Caco-2 (cell line): ENCODE data around the gene MACROD1. TPM values are rescaled to one million over a fixed set of nuclear protein-coding genes. Genes with fewer than 3 reads are reported as not detected.

ENCODE experiments used
- BruUV-seq: library from RNA; stranded (reverse); fragments of 400-500 nt; replicated peaks from 2 replicates; lab custom pipeline; 2021; lab: Mats Ljungman, UMichigan
- CTCF ChIA-PET: fragments of 300-600 bp; sonication (Branson Sonifier 250); formaldehyde crosslinking; loops from one replicate; lab custom pipeline; 2022; ENCODE audit warnings: antibody characterized with exemption; lab: Charles Lee
- POLR2A ChIA-PET: fragments of 300-600 bp; sonication (Branson Sonifier 250); formaldehyde crosslinking; loops from one replicate; lab custom pipeline; 2022; ENCODE audit warnings: antibody characterized with exemption; lab: Charles Lee
- DNase-seq, 2 experiments: peaks; one replicate each; pipeline versions ENCODE4 v3.0.0 to v3.0.0-alpha.2; 2020 to 2022
- H3K27me3 ChIP-seq: replicated peaks from 2 replicates; pipeline ENCODE4 v1.6.0; 2011; ENCODE audit warnings: low read length; ENCODE audit not compliant: control insufficient read depth, insufficient read depth
- H3K36me3 ChIP-seq: 2 replicates; pipeline ENCODE4 v1.5.1; 2011; ENCODE audit warnings: low read length; ENCODE audit not compliant: control insufficient read depth, insufficient read depth
- H3K4me1 ChIP-seq: fragments of 250-450 bp; sonication (Bioruptor Pico); 2 replicates; pipeline ENCODE4 v1.5.1; 2020; ENCODE audit warnings: mild to moderate bottlenecking
- H3K4me3 ChIP-seq: 2 replicates; pipeline ENCODE4 v1.5.1; 2011; ENCODE audit warnings: low read depth, mild to moderate bottlenecking, control low read depth, low read length
- H3K9me3 ChIP-seq: fragments of 250-450 bp; sonication (Bioruptor Pico); 2 replicates; pipeline ENCODE4 v1.5.1; 2020; ENCODE audit warnings: mild to moderate bottlenecking, moderate library complexity
- H3K27ac Mint-ChIP-seq: one replicate; pipeline ENCODE4 v1.8.0; 2022; ENCODE audit warnings: mixed read lengths; ENCODE audit not compliant: unreplicated experiment
- H3K27me3 Mint-ChIP-seq: one replicate; pipeline ENCODE4 v1.8.0; 2022; ENCODE audit warnings: mixed read lengths; ENCODE audit not compliant: insufficient read depth, unreplicated experiment
- H3K36me3 Mint-ChIP-seq: one replicate; pipeline ENCODE4 v1.8.0; 2022; ENCODE audit warnings: mild to moderate bottlenecking, mixed read lengths; ENCODE audit not compliant: insufficient read depth, unreplicated experiment
- H3K4me1 Mint-ChIP-seq: one replicate; pipeline ENCODE4 v1.8.0; 2022; ENCODE audit warnings: low read depth, mixed read lengths; ENCODE audit not compliant: unreplicated experiment
- H3K4me3 Mint-ChIP-seq: one replicate; pipeline ENCODE4 v1.8.0; 2022; ENCODE audit warnings: mild to moderate bottlenecking, moderate library complexity, mixed read lengths; ENCODE audit not compliant: unreplicated experiment
- H3K9me3 Mint-ChIP-seq: one replicate; pipeline ENCODE4 v1.8.0; 2022; ENCODE audit warnings: mixed read lengths; ENCODE audit not compliant: unreplicated experiment
- intact Hi-C: fragments of 100-400 bp; cut with micrococcal nuclease; formaldehyde crosslinking; loops from one replicate; pipeline ENCODE4 v1.10.0; 2022; ENCODE audit not compliant: unreplicated experiment
- total RNA-seq: library from RNA; stranded (reverse); gene quantifications from 2 replicates; pipeline ENCODE4 v1.2.3, GENCODE V29; 2022
- TF ChIP-seq, protein P1 (sequence below), 2 experiments: fragments of 200-600 bp in 1 of 2; IDR thresholded peaks; 1 replicate in 1 of 2; 2 replicates in 1 of 2; pipeline versions ENCODE4 v1.5.1 to v1.8.0; 2011 to 2022; ENCODE audit warnings: antibody characterized with exemption in 1 of 2, control low read depth in 1 of 2, inconsistent platforms in 1 of 2, low read depth in 1 of 2, low read length in 1 of 2, mild to moderate bottlenecking in 1 of 2, moderate library complexity in 1 of 2; ENCODE audit not compliant: insufficient read depth in 1 of 2, severe bottlenecking in 1 of 2, unreplicated experiment in 1 of 2

Gene MACROD1
- total RNA-seq, 1 experiment from 2014 or later, result 29.6 TPM

DNA sequence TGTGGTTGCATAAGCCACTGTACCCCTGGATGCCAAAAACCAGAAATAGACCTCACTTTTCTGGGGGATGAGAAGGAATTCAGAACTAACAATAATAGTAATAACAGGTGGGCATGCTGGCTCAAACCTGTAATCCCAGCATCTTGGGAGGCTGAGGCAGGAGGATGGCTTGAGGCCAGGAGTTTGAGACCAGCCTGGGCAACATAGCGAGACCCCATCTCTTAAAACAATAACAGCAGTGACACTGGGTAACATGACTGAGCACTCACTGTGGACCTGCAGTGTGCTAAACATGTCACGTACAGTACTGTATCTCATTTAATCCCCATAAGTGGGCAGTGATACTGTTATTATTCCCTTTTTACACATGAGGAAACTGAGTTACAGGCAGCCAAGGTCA is 120.2 kb downstream of the MACROD1 start:
- H3K9me3 ChIP-seq, result no peaks in the 10 kb centered on the region
- no peak for DNase-seq
- H3K4me1 ChIP-seq, result peaks cover 13% of the 10 kb centered on the region
- Mint-ChIP-seq H3K27ac (no peak overlapping the region), H3K27me3 (no peaks in the 10 kb centered on the region), H3K9me3 (no peaks in the 10 kb centered on the region), H3K4me3 (no peak overlapping the region), H3K36me3 (no peaks in the 10 kb centered on the region), H3K4me1 (peaks cover 7% of the 10 kb centered on the region)
- no peak overlapping the region for H3K4me3 ChIP-seq
- POLR2A ChIA-PET, result no interaction called here
- TF ChIP-seq, protein P1, sequence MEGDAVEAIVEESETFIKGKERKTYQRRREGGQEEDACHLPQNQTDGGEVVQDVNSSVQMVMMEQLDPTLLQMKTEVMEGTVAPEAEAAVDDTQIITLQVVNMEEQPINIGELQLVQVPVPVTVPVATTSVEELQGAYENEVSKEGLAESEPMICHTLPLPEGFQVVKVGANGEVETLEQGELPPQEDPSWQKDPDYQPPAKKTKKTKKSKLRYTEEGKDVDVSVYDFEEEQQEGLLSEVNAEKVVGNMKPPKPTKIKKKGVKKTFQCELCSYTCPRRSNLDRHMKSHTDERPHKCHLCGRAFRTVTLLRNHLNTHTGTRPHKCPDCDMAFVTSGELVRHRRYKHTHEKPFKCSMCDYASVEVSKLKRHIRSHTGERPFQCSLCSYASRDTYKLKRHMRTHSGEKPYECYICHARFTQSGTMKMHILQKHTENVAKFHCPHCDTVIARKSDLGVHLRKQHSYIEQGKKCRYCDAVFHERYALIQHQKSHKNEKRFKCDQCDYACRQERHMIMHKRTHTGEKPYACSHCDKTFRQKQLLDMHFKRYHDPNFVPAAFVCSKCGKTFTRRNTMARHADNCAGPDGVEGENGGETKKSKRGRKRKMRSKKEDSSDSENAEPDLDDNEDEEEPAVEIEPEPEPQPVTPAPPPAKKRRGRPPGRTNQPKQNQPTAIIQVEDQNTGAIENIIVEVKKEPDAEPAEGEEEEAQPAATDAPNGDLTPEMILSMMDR (IDR thresholded peaks at IDR 0.05; ENCODE audit: insufficient read depth in 1 of 2, low read depth in 1 of 2, low read length in 1 of 2, severe bottlenecking in 1 of 2, unreplicated experiment in 1 of 2), result no peak
- intact Hi-C loops, result no loop called here
- BruUV-seq, result no TSS peak
- H3K36me3 ChIP-seq, result no peaks in the 10 kb centered on the region; the same call in 1 of the 2 replicates
- H3K27me3 ChIP-seq, result no peaks in the 10 kb centered on the region
- CTCF ChIA-PET, result no interaction called here

DNA sequence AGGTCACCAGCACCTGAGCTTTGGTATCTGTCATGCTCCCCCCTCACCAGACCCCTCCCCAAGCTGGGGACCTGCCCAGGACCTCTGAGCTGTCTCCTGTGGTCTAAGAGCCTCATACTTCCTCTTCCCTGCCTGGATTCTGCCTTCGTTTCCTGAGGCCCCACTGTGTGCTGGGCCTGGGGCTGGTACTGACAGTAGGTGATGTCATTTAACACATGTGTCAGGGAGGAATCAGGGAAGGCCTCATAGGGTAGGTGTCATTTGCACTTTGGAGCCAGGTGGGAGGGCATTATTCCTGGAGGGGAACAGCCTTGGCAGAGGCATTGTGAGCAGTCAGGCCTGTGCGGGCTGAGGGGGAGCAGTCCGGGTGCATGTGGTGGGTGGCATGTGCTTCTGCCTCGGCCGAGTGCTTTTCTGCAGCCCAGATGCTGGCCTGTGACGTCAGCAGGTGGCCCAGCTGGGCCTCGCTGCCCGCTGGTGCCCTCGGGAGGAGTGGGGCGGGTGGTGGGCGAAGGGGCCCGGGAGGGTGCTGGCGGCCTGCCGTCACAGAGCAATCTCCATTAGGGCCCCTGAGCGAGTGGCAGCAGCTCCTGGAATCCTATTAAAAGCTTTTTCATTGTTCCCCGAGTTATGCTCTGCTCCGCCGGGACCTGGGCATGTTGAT is 121.1 kb downstream of the MACROD1 start:
- Mint-ChIP-seq H3K36me3 (no peaks in the 10 kb centered on the region), H3K27ac (no peak overlapping the region), H3K4me1 (peaks cover 7% of the 10 kb centered on the region), H3K4me3 (no peak overlapping the region), H3K9me3 (no peaks in the 10 kb centered on the region), H3K27me3 (no peaks in the 10 kb centered on the region)
- POLR2A ChIA-PET, result interaction anchor here (0.6 to 0.7 kb wide), 2 partner anchors 87 to 183 kb away, joined by 5 to 6 read pairs; no protein-coding TSS in a partner anchor
- intact Hi-C loops, result no loop called here
- TF ChIP-seq, protein P1 (IDR thresholded peaks at IDR 0.05; ENCODE audit: insufficient read depth in 1 of 2, low read depth in 1 of 2, low read length in 1 of 2, severe bottlenecking in 1 of 2, unreplicated experiment in 1 of 2), result no peak
- no peaks in the 10 kb centered on the region for H3K9me3 ChIP-seq
- BruUV-seq, result no TSS peak
- no peaks in the 10 kb centered on the region; the same call in 1 of the 2 replicates for H3K36me3 ChIP-seq
- CTCF ChIA-PET, result interaction anchor here (0.7 kb wide), 1 partner anchor 47 kb away, joined by 3 read pairs; no protein-coding TSS in a partner anchor
- H3K4me3 ChIP-seq, result no peak overlapping the region
- no peaks in the 10 kb centered on the region for H3K27me3 ChIP-seq
- no peak for DNase-seq
- peaks cover 13% of the 10 kb centered on the region for H3K4me1 ChIP-seq

DNA sequence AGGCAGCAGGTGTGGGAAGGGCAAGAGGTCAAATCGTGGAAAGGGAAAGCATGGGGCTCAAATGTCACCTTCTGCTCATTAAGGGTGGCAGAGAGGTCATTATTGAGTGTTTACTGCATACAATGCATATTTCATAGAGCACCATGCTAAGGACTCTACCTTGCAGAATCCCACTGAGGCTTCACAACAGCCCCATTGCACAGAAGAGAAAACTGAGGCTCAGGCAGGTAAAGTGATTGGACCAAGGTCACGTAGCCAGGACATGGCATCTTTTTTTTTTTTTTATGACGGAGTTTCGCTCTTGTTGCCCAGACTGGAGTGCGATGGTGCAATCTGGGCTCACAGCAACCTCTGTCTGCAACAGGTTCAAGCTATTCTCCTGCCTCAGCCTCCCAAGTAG is 122.4 kb downstream of the MACROD1 start:
- no TSS peak for BruUV-seq
- no peaks in the 10 kb centered on the region for H3K36me3 Mint-ChIP-seq
- H3K4me3 ChIP-seq, result no peak overlapping the region
- POLR2A ChIA-PET, result no interaction called here
- no peak overlapping the region for H3K4me3 Mint-ChIP-seq
- H3K4me1 Mint-ChIP-seq, result peaks cover 7% of the 10 kb centered on the region
- DNase-seq, result no peak
- no peaks in the 10 kb centered on the region for H3K9me3 ChIP-seq
- TF ChIP-seq, protein P1 (IDR thresholded peaks at IDR 0.05; ENCODE audit: insufficient read depth in 1 of 2, low read depth in 1 of 2, low read length in 1 of 2, severe bottlenecking in 1 of 2, unreplicated experiment in 1 of 2), result no peak
- H3K4me1 ChIP-seq, result peaks cover 13% of the 10 kb centered on the region
- H3K36me3 ChIP-seq, result no peaks in the 10 kb centered on the region; the same call in 1 of the 2 replicates
- H3K27me3 Mint-ChIP-seq, result no peaks in the 10 kb centered on the region
- H3K9me3 Mint-ChIP-seq, result no peaks in the 10 kb centered on the region
- CTCF ChIA-PET, result interaction anchor here (0.7 kb wide), 1 partner anchor 8 kb away, joined by 3 read pairs; no protein-coding TSS in a partner anchor
- intact Hi-C loops, result no loop called here
- H3K27ac Mint-ChIP-seq, result no peak overlapping the region
- no peaks in the 10 kb centered on the region for H3K27me3 ChIP-seq
